ENCODE measurements around the gene MDGA2. TPM values are rescaled to one million over a fixed set of nuclear protein-coding genes. Genes with fewer than 3 reads are reported as not detected.

MDGA2 gene
- total and polyA plus RNA-seq, 2 of the 4 experiments (the other 2 are of a cell fraction) = 0.02 TPM; not detected in 1

DNA sequence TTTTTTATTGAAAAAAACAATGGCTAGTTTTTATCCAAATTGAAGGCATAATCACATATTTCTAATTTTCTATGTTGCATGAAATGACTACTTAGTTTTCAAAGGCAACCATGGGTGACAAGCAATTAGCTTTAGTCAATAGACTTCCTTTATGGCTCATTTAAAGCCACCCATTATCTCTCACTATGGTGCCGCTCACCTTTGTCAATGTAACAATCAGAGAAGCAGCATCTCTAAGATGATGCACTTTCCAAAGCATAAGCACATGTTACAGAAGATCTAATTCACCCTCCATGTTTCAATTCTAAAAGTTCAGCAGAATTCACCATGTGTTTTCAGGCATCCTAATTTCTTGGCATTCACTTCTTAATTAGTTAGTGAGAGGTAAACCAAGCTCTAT lies 857.3 kb downstream of the MDGA2 start:
- H2AK9ac ChIP-seq (replicated peaks; ENCODE audit: low read depth, low read length, poor library complexity) = no peak overlapping the region
- H3K27me3 ChIP-seq (ENCODE audit: control insufficient read depth, insufficient read depth, low read length) = no peaks in the 10 kb centered on the region
- TF ChIP-seq, protein P1, sequence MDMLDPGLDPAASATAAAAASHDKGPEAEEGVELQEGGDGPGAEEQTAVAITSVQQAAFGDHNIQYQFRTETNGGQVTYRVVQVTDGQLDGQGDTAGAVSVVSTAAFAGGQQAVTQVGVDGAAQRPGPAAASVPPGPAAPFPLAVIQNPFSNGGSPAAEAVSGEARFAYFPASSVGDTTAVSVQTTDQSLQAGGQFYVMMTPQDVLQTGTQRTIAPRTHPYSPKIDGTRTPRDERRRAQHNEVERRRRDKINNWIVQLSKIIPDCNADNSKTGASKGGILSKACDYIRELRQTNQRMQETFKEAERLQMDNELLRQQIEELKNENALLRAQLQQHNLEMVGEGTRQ (IDR thresholded peaks at IDR 0.05; ENCODE audit: low read depth, low read length) = no peak
- TF ChIP-seq NFE2L2 (IDR thresholded peaks at IDR 0.05; ENCODE audit: low read depth, low read length) = no peak
- TF ChIP-seq MAFK (IDR thresholded peaks at IDR 0.05; ENCODE audit: low read depth, low read length) = no peak
- TF ChIP-seq, protein P2, sequence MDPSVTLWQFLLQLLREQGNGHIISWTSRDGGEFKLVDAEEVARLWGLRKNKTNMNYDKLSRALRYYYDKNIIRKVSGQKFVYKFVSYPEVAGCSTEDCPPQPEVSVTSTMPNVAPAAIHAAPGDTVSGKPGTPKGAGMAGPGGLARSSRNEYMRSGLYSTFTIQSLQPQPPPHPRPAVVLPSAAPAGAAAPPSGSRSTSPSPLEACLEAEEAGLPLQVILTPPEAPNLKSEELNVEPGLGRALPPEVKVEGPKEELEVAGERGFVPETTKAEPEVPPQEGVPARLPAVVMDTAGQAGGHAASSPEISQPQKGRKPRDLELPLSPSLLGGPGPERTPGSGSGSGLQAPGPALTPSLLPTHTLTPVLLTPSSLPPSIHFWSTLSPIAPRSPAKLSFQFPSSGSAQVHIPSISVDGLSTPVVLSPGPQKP (IDR thresholded peaks at IDR 0.05; ENCODE audit: borderline replicate concordance, low read depth, low read length) = no peak
- TF ChIP-seq POLR2A (IDR thresholded peaks at IDR 0.05; ENCODE audit: low read depth, low read length) = no peak
- no peak for TF ChIP-seq SMC3 (IDR thresholded peaks at IDR 0.05; ENCODE audit: low read depth, low read length)
- H2BK15ac ChIP-seq (ENCODE audit: low read depth, low read length) = no peak overlapping the region
- 33% methylated on average over 1 of the region's 1 CpG; no CpG with 5 or more reads in 1 of the 2 experiments for WGBS, 2 experiments (ENCODE audit: extremely low coverage in 2 of 2, insufficient read length in 1 of 2)
- H3K36me3 ChIP-seq (ENCODE audit: control insufficient read depth, insufficient read depth, low read length) = no peaks in the 10 kb centered on the region
- no peaks in the 10 kb centered on the region for H3K9me1 ChIP-seq (ENCODE audit: insufficient read depth, low read length)
- ATAC-seq (ENCODE audit: low read depth) = no peak
- H4K91ac ChIP-seq (ENCODE audit: insufficient read depth, low read depth, low read length) = no peak overlapping the region
- POLR2A ChIA-PET (ENCODE audit: unreplicated experiment) = no interaction called here
- no peak overlapping the region for H3K4me2 ChIP-seq (ENCODE audit: low read depth, low read length)
- no peak overlapping the region for H3K9ac ChIP-seq (ENCODE audit: low read depth, low read length)
- H2BK20ac ChIP-seq (ENCODE audit: low read depth, low read length) = no peak overlapping the region
- no peak overlapping the region for H2BK5ac ChIP-seq (ENCODE audit: low read depth, low read length, poor library complexity, severe bottlenecking)
- H4K20me1 ChIP-seq (ENCODE audit: insufficient read depth, low read length) = no peaks in the 10 kb centered on the region
- H4K5ac ChIP-seq (ENCODE audit: low read depth, low read length) = no peak overlapping the region
- no peak overlapping the region for H3K4ac ChIP-seq (ENCODE audit: low read depth, low read length)
- H4K8ac ChIP-seq (ENCODE audit: low read depth in 2 of 2, low read length in 2 of 2) = no peak overlapping the region
- intact Hi-C loops (cut with micrococcal nuclease) (no loop called here), in situ Hi-C loops (cut with MboI; ENCODE audit: low sequenced_read_pairs) (no loop called here), dilution Hi-C loops (cut with HindIII; ENCODE audit: low sequenced_read_pairs, unreplicated experiment) (no loop called here)
- H3K9me3 ChIP-seq (ENCODE audit: control insufficient read depth, insufficient read depth, low read length) = peaks cover 5% of the 10 kb centered on the region; the same call in 1 of the 2 replicates
- no peak overlapping the region for H3K23ac ChIP-seq (ENCODE audit: low read depth, low read length)
- H3K14ac ChIP-seq (replicated peaks; ENCODE audit: low read depth, low read length) = no peak overlapping the region
- H3K56ac ChIP-seq (ENCODE audit: extremely low read depth, insufficient read depth, low read length) = no peak overlapping the region
- H2AK5ac ChIP-seq (ENCODE audit: low read depth, low read length) = no peak overlapping the region
- no peak overlapping the region for H2AFZ ChIP-seq (replicated peaks; ENCODE audit: low read length, poor library complexity)
- H3K79me1 ChIP-seq (ENCODE audit: low read depth in 1 of 2, low read length in 2 of 2) = no peaks in the 10 kb centered on the region
- no peak overlapping the region for H3K27ac ChIP-seq (ENCODE audit: insufficient read depth, low read length)
- H3K18ac ChIP-seq (ENCODE audit: low read depth, low read length) = no peak overlapping the region
- no TSS peak for BruUV-seq (replicated peaks)
- no peak overlapping the region for H3K4me3 ChIP-seq (ENCODE audit: insufficient read depth, low read depth, low read length)
- CTCF ChIA-PET = no interaction called here
- no peak for DNase-seq
- H2BK120ac ChIP-seq (ENCODE audit: low read depth, low read length) = no peak overlapping the region
- H3K4me1 ChIP-seq (ENCODE audit: control insufficient read depth, insufficient read depth, low read length) = no peaks in the 10 kb centered on the region

All from IMR-90 (cell line).